Stimulated activated CD8-positive, alpha-beta memory T cell treated with anti-CD3 and anti-CD28 coated beads, Interleukin-12 subunit alpha, Interleukin-12 subunit beta, amount 100 ng/mL, for 1 hour (primary cell): ENCODE measurements around the gene MNX1.

ENCODE experiments used
- DNase-seq: peaks from one replicate; pipeline ENCODE4 v3.0.0-alpha.2; 2020; ENCODE audit warnings: low read depth

The MNX1 gene

DNA sequence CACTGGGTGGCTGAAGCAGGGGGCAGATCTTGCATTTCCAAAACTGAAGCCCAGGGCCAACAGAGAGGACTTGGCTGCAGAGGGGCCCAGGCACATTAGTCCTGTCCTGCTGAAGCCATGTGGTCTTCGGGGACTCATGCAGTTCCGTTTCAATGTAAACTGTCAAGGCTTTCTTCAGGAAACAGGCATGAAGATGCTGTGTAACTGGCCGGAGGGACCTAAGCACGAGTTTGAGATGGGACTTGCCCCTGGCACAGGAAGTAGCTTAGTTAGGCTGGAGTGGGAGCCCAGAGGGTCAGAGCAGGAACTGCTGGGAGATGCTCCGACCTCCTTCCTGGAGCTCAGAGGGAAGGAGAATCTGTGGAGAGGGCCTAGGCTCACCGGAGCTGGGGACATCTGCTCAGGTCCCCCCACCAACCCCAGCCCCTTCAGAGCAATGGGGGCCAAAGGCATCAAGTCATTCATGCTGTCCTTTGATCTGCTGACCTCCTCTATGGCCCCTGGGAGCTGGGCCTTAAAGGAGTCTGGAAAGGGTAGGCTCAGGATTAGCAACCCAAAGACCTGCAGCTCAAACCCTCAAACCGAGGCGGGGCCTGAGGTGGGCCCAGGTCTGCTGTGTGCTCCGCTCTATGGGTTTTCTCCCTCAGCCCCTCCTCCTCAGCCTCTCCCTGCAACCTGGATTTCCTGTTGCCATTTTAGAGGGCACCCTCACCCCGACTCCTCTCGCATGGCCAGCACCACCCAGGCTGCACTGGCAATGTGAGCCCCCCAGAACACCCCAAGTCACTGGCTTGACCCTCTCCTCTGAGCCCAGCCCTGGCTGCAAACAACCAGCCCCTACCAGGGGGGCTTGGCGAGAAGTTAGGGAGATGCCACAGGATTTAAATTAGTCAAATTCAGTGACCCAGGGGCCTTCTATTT, 4.4 kb upstream of the MNX1 start:
- DNase-seq: no peak

DNA sequence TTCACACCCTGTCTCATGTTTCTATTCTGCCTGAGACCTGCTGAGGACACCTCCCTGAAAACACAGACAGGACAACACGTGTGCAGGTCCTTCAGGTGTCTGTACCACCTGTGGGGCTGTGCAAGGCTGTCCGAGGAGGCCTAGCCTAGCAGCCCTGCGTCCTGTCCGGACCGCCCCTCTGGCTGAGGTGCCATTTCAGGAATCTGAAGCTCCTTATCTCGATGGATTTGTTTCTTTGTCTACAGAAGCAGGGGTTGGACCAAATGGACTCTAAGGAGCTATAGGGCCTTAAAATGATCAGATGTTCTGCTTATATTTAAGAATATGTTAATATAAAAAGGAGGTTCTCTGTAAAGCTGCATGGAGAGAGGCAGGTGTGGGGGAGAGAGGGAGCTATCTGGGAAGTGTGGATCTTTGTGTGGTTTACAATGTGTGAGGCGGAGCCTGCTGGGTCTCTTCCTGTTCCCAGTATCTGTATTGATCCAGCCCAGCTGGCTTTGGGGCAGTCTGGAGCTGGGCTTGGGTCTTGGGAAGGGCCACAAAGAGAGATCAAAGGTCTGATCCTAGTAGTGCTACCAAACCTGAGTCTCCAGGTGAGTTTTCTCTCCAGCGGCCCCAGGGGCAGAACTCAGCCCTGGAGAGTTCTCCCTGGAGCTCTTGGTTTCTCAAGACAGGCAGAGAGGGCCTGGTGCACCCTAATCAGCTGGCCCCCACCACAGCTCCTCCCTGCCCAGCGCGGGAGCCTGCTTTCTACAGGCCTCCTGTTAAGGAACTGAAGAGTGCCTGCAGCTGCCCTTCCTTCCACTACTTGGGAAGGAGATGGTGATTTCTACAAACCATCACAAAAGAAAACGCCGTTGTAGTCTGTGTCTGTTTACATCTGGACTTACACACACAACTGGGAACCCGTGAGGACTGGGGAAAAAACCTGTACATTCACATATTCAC, 3.4 kb upstream of the MNX1 start:
- DNase-seq: no peak

DNA sequence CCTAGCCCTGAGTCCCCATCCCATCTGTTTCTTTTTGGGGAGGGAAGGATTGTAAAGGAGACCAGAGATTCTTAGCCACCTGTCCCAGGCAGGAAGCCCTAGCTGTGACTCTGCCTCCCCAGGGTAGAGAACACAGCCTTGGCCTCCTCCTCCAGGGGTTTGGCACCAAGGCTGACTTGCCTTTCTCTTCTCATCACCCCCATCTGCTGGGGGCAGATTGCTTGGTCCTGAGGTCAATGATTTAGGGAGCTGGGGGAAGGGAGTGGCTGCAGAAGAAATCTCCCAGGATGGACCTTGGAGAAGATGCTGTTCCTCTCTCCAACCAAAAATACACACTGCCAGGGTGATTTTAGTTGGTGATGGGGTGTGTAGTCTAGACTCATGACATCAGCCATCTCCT, 2.6 kb upstream of the MNX1 start:
- no peak for DNase-seq

DNA sequence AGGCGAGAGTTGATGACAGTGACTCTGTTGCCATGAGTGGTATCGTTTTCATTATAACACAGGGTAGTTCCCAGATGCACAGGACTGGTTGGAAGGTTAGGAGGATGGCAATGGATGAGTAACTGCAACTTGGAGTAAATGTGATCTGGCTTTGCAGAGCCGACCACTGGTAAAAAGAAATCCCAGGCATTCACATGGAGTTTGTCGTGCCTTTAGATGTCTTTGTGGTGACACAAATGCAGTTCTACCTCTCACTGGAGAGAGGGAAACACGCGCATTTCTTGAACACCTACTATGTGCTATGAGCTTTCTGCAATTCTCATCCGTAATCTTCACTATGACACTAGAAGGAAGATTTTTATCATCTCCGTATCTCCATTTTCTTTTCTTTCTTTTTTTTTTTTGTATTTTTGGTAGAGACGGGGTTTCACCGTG, 1.7 kb upstream of the MNX1 start:
- no peak for DNase-seq

DNA sequence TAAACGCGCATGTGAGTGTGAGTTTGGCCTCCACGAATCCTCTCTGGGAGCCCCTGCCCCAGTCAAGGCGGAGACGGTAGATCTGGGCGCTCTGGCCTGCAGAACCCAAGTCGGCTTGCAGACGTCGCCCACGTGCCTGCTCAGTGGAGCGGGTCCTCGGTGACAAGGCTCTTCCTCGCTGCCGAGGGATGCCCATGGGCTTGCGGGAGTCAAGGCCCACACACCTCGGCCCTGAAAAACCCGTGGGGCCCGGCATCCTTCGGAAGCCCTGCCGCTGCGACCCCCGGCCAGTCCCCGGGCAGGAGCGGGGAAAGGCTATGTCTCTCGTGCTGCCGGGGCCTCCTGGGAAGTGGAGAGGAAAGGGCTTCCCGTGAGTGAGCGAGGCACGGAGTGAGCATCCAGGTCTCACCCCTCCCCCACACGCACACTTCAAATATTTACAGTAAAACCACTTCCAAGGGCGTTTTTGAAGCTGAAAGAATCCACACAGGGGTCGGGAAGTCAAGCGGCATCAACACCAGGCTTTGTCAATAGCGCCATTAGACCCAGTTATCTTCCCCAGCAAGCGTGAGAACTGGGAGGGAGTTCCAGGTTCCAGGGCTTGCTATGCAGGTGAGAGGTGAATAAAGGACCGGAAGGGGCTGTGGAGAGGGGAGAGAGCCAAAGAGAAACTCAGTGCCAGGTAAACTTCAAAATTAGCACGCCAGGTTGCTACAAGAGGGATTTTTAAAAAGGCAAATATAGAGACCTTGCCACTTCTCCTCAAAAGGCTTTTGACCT, 1.1 kb upstream of the MNX1 start:
- DNase-seq: no peak

DNA sequence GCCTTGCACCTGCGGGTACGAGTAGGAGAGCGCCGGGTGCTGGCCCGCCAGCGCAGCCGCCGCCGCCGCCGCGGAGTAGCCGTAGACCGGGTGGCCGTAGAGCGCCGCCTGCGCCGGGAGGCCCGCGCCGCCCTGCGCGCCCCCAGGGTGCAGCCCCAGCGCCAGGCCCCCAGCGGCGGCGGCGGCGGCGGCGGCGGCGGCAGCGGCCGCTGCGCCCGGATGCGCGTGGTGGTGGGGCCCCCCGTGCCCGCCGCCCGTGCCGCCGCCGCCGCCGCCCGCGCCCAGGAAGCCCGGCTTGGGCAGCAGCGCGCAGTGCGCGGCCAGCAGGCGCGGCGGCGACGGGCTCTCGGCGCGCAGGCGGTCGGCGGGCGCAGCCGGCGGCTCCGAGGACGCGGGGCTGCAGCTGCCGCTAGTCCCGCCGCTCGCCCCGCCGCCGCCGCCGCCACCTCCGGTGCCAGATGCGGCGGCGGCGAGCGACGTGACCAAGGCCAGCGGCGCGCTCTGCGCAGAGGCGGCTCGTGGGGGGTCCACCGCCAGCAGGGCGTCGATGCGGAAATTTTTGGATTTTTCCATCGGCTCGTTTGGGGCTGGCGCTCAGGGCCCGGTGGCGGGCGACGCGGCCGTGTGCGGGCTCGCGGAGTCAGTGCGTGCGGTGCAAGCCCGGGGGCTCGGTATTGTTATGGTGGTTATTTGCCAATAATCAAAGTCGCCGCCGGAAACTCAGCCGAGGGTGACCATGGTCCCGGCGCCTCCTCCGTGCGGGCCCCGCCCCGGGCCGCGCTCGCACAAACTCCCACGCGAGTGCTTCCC, 480 bp downstream of the MNX1 start:
- no peak for DNase-seq

DNA sequence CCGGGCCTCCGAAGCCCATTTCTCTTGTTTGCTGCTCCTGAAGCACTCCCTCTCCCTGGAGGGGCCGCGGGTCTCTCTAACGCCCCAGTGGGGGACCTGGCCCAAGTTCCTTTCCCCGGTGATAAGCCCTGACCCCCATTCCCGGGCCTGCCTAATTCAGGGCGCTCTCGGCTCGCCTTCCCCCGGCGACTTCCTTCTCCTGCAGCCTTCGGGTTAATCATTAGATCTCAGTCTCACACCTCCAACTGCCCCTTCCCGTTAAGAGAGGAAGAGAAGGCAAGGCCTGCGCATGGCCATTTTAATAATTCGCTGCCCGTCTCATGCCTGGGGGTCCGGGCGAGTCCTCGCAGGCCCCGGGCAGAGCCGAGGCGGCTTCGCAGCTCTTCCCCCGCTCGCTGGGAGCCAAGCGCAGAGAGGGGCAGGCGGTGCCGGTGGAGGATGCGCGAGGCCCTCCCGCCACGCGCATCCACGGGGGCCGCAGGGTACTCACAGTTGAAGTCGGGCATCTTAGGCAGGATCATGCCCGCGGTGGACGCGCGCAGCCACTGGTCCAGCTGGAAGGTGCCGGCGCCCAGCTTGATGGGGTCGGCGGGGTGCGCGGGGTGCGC, 1.2 kb downstream of the MNX1 start:
- DNase-seq: no peak

DNA sequence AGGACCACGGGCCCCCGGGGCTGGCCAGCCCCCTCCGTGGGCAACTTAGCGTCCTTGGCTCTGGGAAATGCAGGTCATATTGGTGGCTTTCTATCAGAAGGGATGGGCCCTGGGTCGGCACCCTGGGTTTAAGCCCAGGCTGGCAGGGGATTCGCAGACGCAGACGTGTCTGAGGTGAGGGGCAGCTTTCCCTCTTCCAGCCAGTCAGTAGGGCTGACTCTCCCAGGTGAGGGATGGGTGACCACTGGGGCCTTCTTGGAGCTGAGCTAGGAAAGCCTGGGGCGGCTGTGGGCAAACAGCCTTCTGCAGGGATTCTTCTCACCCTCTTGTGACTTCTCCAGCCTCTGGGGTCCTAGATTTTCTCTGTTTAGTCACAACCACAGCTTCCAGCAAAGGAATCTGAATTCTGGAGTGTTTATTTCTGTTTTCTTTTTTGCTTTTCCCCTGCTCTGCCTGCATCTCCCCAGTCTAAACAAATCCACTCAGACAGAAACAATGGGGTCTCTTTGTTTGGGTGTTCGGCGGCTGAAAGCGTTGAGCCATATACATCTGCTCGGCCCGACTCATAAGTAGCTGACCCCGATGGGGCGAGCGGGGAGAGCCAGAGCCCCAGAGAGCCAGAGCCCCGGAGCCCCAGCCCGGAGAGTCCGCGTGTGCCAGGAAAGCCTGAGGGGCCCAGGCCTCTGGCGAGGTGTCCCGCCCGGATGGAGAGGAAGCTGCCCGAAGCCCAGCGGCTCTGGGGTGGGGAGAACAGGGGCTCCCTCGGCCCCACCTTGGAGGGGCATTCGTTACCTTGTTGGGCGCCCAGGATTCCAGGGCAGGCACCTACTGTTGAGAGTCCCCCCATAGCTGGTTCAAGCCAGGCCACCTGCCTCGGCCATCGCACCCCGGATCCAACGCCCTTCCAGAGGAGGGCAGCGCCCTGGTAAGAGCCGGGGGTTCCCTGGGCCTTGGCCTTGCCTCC, 2.0 kb downstream of the MNX1 start:
- DNase-seq: no peak

DNA sequence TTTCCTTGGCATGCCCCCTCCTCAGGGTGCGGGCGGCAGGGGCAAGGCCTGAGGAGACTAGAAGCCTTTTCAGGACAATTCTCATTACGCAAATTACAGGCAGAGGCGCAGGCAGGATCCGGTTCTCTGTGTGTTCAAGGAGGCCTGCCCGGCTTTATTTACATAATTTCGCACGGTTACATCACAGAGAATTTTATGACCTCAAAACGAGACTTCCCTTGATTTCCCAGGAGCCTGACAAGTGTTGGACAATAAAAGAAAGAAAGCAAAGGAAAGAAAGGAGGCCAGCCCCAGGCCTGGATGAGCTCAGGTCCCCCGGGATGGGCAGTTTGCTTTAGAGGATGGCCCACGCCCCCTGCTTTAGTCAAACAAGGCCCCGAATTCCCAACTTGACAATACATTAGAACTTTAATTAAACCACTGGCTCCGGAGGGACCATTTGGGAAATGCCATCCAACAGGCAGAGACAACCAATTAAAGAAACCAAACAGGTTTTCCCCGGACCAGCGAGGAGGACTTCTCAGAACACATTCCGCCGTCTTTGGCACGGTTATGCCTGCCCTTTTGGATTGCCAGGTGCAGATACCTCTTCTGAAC, 2.9 kb downstream of the MNX1 start:
- no peak for DNase-seq

DNA sequence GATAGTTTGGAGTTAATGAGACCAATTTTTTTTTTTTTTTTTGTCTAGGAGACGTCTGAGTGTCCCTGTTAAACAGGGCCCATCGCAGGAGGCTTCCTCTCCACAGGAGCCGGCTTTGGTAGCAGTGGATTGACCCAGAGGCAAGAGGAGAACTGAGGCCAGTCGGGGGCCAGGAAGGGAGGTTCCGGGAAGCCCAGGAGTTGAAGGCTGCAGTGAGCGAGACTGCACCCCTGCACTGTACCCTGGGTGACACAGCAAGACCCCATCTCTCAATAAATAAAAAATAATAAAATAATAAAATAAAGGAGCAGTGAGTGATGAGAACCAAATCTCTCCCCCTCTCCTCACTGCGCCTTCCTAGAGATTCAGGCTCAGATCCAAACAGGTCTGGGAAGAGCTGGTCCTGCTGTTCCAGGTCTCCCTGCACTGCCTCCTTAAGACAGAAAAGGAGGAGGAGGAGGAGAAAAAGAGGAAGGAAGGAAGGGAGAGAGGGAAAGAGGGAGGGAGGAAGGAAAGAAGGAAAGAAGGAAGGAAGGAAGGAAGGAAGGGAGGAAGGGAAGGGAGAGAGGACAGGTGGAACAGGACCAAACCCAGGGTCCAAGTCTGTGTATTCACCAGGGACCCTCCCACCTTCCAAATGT, 3.5 kb downstream of the MNX1 start:
- DNase-seq: no peak

DNA sequence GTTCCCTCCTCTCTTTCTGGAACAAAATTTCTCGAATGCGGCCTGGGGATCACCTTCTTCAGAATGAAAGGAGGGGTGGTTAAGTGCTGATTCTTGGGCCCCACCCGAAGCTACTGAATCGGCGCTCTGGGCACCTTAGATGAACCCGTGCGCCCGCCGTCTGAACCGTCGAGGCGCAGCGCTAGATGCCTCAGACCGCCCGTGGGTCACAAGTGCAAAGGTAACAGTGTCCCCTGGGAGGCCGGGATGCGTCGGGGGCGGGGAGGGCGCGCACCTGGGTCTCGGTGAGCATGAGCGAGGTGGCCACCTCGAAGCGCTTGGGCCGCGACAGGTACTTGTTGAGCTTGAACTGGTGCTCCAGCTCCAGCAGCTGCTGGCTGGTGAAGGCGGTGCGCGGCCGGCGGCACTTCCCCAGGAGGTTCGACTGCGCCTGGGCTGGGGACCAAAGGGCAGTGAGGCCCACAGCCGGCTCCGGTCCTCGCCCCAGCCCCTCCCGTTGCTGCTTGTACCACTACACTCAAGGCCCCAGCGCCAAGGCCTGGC, 4.2 kb downstream of the MNX1 start:
- DNase-seq: no peak

DNA sequence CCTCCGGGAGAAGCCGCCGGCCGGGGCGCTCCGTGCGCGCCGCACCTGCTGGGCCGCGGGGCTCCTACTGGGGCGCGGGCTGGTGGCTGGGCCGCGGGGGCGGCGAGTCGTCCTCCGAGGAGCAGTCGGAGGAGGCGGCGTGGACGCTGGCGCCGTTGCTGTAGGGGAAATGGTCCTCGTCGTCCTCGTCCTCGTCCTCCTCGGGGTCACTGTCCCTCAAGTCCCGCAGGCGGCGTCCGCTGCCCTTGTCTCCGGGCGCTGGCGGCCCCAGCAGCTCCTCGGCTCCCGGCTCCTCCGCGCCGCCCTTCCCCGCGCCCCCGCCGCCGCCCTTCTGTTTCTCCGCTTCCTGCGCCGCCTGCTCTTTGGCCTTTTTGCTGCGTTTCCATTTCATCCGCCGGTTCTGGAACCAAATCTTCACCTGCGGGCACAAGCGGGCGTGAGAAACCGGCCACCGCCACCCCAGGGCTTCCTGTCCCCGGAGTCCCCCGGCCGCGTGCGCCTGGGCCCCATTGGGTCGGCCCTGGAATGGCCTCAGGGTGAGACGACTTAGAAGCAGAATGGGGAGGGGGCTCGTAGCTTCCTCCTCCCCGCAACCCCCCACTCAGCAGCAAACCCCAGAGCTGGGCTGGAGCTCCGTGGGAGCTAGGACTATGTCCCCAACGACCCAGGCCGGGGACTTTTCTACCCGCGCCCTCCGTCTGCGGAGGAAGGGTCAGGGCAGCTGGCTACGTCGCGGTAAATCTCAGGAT, 4.8 kb downstream of the MNX1 start:
- no peak for DNase-seq

DNA sequence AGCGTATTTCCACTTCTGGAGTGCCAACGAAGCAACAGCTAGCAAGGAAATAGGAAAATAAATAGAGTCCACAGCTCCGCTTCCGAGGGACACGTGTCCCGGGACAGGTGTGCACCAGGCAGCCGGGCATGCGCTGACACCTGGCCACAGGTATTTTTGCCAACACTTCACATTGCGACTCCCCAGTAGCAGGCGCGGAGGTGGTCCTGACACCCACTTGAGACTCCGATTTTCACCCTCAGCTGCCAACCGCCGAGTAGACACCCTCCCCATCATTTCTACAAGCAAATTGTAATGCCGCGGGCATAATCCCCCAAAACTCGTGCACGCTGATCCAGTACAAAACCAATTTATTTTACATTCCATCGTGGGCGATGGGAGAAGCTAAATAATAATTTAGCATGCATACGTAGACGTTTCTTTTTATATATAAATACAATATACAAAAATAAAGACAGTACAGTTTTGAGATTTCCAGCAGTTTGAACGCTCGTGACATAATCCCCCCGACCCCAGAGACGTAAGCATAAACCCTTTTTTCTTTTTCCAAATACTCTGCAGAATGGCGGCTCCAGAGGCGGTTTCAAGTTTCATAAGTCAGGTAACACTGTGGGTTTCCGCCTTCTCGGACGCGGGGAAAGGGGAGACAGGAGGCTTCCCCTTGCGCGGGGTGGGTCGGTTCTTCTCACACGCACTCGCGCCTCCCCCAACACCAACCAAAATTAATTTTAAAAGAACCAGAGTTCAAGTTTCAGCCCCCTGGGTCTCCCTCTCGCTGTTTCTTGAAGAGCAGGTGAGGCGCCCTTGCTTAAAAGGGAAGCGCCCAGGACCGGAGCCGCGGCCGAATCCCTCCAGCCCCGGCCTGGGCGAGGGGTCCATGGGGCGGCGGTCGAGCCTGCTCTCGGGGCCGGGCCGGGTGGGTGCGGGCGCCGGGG, 5.7 kb downstream of the MNX1 start:
- DNase-seq: no peak

DNA sequence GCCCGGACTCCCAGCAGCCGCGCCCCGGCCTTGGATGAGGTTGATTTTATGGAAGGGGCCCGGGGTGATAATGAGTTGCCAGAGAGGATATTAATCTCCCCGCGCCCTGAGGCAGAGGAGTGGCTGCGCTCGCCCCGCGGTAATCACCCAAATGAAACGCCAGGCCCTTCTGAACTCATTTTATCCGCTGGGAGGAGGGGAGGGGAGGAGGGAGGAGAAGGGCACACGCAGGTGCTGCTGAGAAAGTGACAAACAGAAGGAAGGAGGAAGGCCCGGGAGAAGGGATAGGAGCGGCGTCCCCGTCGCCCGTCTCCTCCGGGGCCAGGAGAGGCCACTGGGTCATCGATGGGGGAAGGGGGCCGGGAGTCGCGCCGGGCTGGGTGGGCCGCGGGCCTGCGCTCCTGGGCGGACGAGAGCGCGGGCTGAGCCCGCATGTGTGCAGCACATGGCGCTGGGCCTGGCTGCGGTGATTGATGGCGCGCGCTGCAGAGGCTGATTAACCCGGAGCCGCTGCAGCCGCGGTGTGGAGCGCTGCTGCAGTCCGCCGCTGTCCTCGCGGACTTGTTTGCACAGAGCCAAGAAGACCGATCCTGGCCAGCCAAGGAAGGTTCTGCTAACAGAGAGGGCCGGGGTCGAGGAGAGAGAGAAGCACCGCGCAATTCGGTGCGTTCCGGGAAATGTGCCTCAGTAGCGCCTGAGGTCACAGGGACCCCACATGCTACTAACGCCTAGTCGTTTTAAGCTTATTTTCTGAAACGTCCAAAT, 6.5 kb downstream of the MNX1 start:
- DNase-seq: no peak

DNA sequence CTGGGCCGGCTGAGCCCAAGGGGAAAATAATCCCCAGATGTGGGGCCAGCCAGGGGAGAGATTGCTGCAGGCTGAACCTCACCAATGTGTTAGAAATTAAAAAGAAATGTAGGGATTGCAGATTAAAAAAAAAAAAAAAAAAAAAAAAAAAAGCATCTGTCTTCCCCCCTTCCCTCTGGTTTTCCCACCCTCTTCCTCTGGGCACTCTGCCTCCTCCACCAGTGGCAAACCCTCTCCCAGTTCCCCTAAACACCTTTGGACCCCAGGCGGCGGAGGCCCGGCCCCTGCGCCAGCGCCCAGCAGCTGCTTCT, 7.1 kb downstream of the MNX1 start:
- no peak for DNase-seq

DNA sequence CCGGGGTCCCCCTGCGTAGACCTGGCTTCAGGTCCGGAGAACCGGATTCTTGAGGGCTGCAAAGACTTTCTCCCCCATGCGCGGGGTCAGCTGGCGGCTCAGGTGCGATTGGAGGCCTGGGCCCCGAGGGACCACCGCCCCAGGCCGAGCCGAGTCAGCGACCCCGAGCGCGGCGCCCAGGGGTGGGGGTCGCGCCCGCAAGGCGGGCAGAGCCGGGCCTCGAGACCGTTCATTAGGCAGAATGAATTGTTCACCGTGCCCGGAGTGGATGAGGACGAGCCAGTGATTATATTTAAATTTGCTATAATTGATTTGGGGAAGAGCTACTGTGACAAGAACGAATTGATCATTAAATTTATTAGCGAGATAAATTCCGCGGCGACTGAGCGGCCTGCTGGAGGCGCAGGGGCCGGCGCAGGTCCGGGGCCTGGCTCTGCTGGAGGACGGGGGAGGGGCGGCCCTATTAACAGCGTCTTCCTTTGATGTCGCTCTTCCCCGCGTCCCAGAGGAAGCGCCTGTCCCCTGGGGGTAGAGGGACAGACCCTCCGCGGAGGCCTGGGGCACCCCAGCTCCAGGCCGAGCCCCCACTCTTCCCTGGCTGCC, 7.5 kb downstream of the MNX1 start:
- DNase-seq: no peak
